KMS-11 (cell line): ENCODE data around the gene ACOXL.

Experiments used
- H2AFZ ChIP-seq: fragments of 200-600 bp; sonication (generic); 2 replicates; pipeline ENCODE4 v1.6.1; 2016; ENCODE audit warnings: antibody characterized with exemption, mixed run types, low read depth
- H3K27ac ChIP-seq: fragments of 200-600 bp; sonication (generic); 2 replicates; pipeline ENCODE4 v1.6.1; 2016; ENCODE audit warnings: mild to moderate bottlenecking, mixed run types
- H3K27me3 ChIP-seq: fragments of 200-600 bp; sonication (generic); 2 replicates; pipeline ENCODE4 v1.6.1; 2017; ENCODE audit warnings: mild to moderate bottlenecking, low read depth, mixed run types, moderate library complexity; ENCODE audit not compliant: insufficient read depth
- H3K36me3 ChIP-seq: fragments of 200-600 bp; sonication (generic); 2 replicates; pipeline ENCODE4 v1.6.1; 2017; ENCODE audit warnings: mild to moderate bottlenecking, mixed run types; ENCODE audit not compliant: insufficient read depth
- H3K4me1 ChIP-seq: fragments of 200-600 bp; sonication (generic); 2 replicates; pipeline ENCODE4 v1.6.1; 2016; ENCODE audit warnings: mild to moderate bottlenecking, low read depth, mixed run types; ENCODE audit not compliant: poor library complexity, severe bottlenecking
- H3K4me2 ChIP-seq: fragments of 200-600 bp; sonication (generic); 2 replicates; pipeline ENCODE4 v1.7.0; 2016; ENCODE audit warnings: mild to moderate bottlenecking, mixed run types
- H3K4me3 ChIP-seq: fragments of 200-600 bp; sonication (generic); IDR thresholded peaks from 2 replicates; pipeline ENCODE4 v1.6.1; 2017; ENCODE audit warnings: low read depth, low read length, mixed read lengths; ENCODE audit not compliant: insufficient read depth
- H3K79me2 ChIP-seq: fragments of 200-600 bp; sonication (generic); 2 replicates; pipeline ENCODE4 v1.6.1; 2016; ENCODE audit warnings: low read depth, mixed run types; ENCODE audit not compliant: insufficient read depth
- H3K9ac ChIP-seq: fragments of 200-600 bp; sonication (generic); 2 replicates; pipeline ENCODE4 v1.6.1; 2016; ENCODE audit warnings: mild to moderate bottlenecking, mixed run types
- H4K20me1 ChIP-seq: fragments of 200-600 bp; sonication (generic); 2 replicates; pipeline ENCODE4 v1.6.1; 2016; ENCODE audit warnings: mild to moderate bottlenecking, mixed run types; ENCODE audit not compliant: insufficient read depth
- TF ChIP-seq, protein P1 (sequence below): fragments of 200-600 bp; sonication (generic); conservative IDR thresholded peaks from 2 replicates; pipeline ENCODE4 v1.6.1; 2017; ENCODE audit warnings: low read depth, mild to moderate bottlenecking, antibody characterized with exemption, low read length, moderate library complexity, mixed read lengths

The ACOXL gene

DNA sequence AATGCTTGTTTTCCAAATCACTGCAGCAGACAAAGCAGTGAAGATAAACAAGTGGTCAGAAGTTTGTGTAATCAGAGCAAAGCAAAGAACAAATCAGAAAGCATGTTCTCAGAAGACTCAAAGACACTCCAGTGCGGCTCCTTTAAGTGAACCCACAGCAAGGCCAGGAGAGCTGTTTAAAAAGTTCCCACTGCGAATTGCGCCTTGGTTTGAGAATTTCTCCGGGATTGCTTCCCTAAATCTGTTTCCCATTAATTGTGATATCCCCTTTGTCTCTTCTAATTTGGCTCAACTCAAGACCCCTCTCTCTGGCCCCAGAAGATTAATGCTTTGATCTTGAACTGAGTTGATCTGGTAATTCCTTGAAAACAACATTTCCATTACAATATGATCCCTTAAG, 265.9 kb downstream of the ACOXL start:
- H3K27me3 ChIP-seq, result no peaks in the 10 kb centered on the region
- H3K4me1 ChIP-seq, result no peaks in the 10 kb centered on the region
- no peaks in the 10 kb centered on the region for H3K79me2 ChIP-seq
- no peak overlapping the region for H3K9ac ChIP-seq
- no peak overlapping the region for H3K4me2 ChIP-seq
- H3K27ac ChIP-seq, result no peak overlapping the region
- no peak overlapping the region for H3K4me3 ChIP-seq
- no peaks in the 10 kb centered on the region for H3K36me3 ChIP-seq
- no peaks in the 10 kb centered on the region for H4K20me1 ChIP-seq
- H2AFZ ChIP-seq, result no peak overlapping the region
- TF ChIP-seq, protein P1, sequence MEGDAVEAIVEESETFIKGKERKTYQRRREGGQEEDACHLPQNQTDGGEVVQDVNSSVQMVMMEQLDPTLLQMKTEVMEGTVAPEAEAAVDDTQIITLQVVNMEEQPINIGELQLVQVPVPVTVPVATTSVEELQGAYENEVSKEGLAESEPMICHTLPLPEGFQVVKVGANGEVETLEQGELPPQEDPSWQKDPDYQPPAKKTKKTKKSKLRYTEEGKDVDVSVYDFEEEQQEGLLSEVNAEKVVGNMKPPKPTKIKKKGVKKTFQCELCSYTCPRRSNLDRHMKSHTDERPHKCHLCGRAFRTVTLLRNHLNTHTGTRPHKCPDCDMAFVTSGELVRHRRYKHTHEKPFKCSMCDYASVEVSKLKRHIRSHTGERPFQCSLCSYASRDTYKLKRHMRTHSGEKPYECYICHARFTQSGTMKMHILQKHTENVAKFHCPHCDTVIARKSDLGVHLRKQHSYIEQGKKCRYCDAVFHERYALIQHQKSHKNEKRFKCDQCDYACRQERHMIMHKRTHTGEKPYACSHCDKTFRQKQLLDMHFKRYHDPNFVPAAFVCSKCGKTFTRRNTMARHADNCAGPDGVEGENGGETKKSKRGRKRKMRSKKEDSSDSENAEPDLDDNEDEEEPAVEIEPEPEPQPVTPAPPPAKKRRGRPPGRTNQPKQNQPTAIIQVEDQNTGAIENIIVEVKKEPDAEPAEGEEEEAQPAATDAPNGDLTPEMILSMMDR, result no peak

DNA sequence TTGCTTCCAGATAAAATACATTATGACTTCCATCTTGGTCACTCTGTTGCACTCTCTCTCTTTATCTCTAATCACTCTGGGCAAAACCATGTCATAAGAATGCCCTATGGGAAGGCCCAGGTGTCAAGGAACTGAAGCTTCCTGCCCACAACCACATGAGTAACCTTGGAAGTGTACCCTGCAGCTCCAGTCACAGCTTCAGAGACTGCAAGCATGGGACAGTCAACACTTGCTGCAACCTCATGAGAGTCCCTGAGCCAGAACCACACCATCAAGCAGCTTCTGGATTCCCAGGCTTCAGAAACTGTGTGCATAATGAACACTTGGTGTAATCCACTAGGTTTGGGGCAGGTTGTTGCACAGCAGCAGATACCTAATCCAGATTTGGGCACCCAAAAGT, 267.3 kb downstream of the ACOXL start:
- no peak overlapping the region for H2AFZ ChIP-seq
- TF ChIP-seq, protein P1, result no peak
- H4K20me1 ChIP-seq, result no peaks in the 10 kb centered on the region
- no peak overlapping the region for H3K27ac ChIP-seq
- H3K27me3 ChIP-seq, result no peaks in the 10 kb centered on the region
- H3K79me2 ChIP-seq, result no peaks in the 10 kb centered on the region
- no peaks in the 10 kb centered on the region for H3K4me1 ChIP-seq
- H3K9ac ChIP-seq, result no peak overlapping the region
- no peak overlapping the region for H3K4me2 ChIP-seq
- H3K4me3 ChIP-seq, result no peak overlapping the region
- H3K36me3 ChIP-seq, result no peaks in the 10 kb centered on the region

DNA sequence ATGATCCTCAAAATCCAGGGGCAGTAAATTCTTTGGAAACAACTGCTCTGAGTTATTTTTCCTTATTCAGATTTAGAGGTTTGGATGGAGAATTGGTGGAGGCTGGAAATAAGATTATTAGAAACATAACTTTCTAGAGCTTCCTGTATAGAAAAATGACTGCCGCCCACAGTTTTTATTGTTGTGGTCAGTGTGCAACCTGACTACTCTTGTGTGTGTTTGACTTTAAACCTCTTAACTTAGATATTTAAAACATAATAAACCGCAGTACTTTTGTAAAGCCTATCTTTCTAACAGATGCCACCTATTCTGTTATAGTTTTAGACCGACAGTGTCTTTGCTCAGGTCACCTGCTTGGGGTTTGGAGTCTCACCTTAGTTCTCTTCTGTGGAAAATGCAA, 272.9 kb downstream of the ACOXL start:
- Histone ChIP-seq H3K4me2 (no peak overlapping the region), H3K27ac (no peak overlapping the region), H3K4me3 (no peak overlapping the region), H3K27me3 (no peaks in the 10 kb centered on the region), H3K36me3 (no peaks in the 10 kb centered on the region), H2AFZ (no peak overlapping the region), H4K20me1 (no peaks in the 10 kb centered on the region), H3K4me1 (no peaks in the 10 kb centered on the region), H3K79me2 (no peaks in the 10 kb centered on the region), H3K9ac (no peak overlapping the region)
- TF ChIP-seq, protein P1, result no peak

DNA sequence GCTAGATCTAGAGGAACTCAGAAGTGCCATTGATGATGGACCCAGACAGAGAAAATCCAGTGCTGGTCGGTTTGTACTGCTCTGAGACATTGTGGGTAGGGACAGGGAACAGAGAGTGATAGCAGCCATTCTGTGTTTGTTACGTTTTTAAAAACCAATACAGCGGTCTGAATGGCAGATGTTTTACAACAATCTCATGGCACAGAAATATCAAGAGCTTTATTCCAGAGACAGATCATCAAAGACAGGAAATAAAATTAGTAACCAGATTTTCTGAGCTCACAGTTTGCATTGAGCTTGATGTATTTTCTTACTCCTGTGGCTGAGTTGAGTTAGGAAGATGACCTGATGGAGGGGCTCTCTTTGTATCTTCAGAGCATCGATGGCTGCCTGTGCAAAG, 273.4 kb downstream of the ACOXL start:
- no peak overlapping the region for H2AFZ ChIP-seq
- H3K27me3 ChIP-seq, result no peaks in the 10 kb centered on the region
- H3K36me3 ChIP-seq, result no peaks in the 10 kb centered on the region
- no peak overlapping the region for H3K27ac ChIP-seq
- no peak overlapping the region for H3K4me2 ChIP-seq
- H3K79me2 ChIP-seq, result no peaks in the 10 kb centered on the region
- no peak overlapping the region for H3K4me3 ChIP-seq
- no peak overlapping the region for H3K9ac ChIP-seq
- H3K4me1 ChIP-seq, result no peaks in the 10 kb centered on the region
- TF ChIP-seq, protein P1, result no peak
- H4K20me1 ChIP-seq, result no peaks in the 10 kb centered on the region
